Activated T-cell treated with anti-CD3 and anti-CD28 coated beads, Interleukin-2, amount 50 U/mL, for 1 hour (primary cell): ENCODE results near the gene ITPKB.
"Not testable (repeated sequence)": the region's sequence is repeated elsewhere in the genome, so short reads cannot be mapped to it uniquely, and the experiment has no call there.

ENCODE experiments used
- DNase-seq: peaks from one replicate; pipeline ENCODE4 v3.0.0-alpha.2; 2020

ITPKB gene

DNA sequence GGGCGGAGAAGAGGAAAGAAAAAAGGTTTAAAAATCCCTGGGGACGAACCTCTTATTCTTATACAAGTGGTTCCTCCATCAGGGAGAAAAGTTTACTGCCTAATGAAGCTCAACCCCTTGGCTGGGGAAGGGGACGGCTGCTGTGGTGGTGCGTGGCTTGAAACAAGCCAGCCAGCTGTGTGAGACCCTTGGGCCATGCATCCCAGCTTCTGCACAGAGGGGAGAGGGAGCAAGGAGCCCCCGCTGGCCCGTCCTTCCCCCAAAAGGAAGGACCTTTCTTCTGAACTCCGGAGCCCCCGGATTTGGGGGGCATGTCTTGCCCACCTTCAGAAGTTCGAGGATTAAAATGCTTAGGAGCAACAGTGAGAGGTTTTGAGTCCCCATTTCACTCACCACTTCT lies 123.2 kb downstream of the ITPKB start:
- no peak for DNase-seq

DNA sequence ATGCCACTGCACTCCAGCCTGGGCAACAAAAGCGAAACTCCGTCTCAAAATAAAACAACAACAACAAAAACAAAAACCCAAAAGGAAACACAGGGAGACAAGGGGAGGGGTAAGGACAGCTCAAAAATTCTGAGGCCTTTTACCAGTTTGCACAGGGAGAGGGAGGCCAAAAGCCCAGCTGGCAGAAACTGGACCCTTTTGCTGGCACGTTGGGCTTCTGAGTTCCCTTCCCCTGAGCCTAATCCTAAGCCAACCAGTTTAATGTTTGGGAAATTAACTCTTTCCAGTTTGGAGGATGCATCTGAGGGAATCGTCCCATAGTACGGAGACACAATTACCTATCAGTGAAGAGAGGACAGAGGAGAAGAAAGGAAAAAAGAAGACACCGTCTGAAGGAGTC lies 127.1 kb downstream of the ITPKB start:
- DNase-seq: not testable (repeated sequence)

DNA sequence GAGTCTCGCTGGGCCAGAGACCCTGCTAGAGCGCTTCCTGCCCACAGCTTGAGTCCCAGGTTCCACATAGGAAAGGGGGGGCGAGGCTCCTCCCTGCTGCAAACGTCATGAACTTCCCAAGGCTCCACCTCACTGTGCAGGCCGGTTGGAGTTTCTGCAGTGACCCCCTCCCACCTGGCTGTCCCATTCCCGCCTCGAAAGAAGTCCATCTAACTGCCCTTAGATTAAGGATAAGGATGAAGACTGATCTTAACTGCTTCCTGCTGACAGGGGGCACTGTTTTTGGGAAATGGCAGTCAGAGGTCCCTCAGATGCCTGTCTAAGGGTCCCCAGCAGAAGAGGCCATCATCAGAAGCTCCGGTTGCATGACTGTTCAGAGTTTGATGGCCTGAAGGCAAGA lies 127.8 kb downstream of the ITPKB start:
- no peak for DNase-seq

DNA sequence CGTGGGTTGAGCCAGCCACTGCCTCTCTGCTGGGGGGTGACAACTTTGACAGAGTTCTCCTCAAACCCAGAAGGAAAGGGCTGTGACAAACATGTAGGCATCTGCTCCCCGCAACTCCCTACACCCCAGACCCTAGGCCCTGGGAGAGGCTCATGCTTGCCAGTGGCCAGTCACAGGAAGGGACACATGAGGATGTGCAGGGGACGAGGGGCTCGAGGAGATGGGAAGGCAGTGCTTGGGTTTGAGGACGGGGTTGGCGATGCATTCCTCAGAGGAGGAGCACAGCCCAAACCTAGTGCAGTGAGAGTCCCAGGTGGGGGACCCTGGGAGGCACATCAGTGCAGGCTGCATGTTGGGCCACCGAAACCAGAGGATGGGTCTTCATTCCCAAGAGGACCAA lies 128.4 kb downstream of the ITPKB start:
- no peak for DNase-seq

DNA sequence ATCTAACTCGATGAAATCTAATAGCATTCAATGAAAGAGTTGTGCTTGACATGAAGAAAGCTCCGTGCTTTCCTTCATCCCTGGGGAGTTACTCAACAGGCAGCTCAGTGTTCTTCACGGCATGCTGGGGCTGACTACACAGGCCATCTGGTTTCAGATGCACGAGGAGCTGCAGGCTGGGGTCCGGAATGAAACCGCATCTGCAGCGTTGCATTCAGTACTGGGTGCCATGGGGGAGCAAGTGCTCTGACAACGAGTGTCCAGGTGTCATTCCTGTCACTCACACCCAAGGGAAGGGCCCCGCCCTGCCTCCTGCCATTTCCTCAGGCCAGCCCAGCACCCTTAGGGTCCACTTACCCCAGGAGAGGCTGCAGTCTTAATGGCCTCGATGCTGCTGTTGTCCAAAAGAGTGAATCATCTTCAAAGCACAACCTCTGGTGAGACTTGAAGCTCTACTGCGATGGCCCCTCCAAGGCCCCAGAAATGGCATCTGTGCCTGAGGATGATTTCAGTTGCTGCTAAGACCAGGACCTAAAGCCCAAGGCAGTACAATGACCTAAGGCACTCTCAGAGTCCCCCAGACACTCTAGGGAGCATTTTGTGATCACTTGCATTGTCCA lies 129.1 kb downstream of the ITPKB start:
- no peak for DNase-seq

DNA sequence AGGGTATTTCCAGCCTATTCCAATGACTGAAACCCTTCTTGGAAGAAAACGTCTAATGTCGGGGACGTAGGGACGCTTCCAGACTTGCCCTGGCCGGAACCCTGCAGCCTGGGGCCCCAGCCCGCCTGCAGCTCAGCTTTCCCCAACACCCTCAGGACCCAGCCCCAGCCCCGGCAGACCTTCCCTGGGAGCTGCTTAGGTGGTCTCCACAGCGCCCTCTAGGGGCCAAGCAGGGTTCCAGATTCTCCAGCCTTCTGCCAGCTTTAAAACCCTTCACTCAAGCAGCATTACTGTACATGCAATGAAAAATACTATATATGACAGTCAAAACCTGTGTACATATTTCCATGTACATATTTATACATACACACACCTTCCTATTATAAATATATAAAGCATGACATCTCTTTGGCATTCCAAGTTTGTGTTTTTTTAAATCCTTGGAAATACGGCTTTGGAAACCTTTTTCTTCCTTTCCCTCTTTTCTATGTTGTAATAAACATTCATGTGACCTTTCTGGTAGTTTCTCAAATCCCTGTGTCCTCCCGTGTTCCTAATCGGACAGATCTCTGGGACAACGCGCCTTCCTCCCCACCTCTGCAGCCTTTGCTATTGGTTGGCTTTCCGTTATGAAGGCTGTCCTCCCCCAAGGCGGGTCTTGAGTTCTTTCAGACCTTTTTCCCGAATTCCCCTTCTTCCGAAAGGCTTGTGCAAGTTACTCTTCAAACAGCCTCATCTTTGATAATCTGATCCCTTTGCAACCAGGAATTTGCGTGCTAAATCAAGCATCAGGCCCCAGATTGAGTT lies 130.2 kb downstream of the ITPKB start:
- peak; percentile 70 for DNase-seq

DNA sequence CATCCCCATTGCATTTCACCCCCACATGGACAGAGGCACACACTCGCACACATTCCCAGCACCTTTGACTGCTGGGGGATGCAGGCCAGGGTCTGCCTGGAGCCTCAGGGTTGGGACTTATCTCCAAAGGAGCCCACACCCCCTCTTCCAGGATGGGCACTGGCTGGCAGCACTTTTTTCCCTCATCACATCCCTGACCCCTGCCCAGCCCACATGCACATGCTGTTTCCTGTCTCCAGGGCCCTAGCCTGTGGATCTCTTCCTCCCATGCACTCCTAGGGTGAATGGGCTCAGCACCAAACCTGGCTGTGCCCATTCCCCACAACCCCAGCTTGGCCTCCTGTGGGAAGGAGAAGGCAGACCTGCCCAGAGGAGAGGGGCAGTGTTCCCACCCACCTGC lies 131.3 kb downstream of the ITPKB start:
- DNase-seq: no peak

DNA sequence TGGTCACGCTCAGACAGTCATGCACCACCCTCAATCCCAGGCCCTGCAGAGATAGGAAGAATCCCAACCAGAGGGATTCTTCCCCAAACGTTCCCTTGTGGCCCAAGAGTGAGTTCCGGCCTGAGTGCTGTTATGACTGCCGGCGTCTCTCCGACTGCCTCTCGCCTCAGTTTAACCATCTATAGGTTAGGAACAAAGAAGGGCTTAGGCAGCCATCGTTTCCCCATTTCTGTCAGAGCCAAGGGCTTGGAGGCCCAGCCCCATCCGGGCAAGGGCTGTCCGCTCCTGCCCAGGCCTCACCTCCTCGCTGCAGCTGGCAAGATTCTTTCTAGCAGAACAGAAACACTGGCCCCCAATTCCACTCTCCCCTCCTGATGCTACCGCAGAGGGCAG lies 131.8 kb downstream of the ITPKB start:
- DNase-seq: no peak

DNA sequence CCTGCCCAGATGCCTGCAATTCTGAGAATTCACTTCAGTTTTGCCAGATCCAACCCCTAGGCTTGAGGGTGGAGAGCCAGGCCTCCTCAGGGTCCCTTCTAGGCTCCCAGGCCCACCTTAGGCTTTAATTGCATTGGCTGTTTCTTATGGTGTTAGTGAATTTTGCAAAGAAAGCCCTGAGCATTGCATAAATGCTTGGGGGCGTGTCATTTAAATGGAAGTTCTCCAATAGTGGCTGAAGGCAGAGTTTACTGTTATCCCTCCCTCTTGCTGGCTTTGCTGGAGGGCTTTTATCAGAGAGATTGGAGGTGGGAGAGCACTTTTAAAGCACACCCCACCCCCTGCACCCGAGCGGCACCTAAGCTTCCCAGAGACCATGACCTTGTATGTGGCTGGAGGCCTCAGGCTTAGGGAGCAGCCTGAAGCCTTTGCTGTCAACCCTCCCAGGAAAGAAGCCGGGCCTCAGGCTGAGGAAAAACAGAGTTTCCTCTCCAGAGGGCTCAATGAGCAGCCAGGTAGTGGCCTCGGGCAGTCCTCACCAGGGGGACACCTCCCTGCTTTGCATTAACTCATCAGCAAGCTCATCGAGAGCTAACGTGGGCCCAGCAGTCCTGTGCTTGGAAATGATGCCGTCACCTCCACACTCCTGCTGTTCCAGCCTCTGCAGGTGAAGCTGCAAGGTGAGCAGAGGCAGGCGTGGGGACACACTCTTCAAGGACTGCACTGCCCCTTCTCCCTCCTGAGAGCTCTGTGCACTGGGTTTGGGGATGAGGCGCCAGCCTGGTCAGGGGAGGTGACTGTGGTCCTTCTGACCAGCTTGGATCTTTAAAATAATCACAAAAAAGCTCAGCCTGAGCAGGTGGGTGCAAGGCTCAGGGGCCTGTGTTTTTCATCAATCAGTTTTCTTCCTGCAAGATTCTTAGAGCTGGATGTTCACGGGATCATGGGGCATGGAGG lies 132.5 kb downstream of the ITPKB start:
- DNase-seq: no peak

DNA sequence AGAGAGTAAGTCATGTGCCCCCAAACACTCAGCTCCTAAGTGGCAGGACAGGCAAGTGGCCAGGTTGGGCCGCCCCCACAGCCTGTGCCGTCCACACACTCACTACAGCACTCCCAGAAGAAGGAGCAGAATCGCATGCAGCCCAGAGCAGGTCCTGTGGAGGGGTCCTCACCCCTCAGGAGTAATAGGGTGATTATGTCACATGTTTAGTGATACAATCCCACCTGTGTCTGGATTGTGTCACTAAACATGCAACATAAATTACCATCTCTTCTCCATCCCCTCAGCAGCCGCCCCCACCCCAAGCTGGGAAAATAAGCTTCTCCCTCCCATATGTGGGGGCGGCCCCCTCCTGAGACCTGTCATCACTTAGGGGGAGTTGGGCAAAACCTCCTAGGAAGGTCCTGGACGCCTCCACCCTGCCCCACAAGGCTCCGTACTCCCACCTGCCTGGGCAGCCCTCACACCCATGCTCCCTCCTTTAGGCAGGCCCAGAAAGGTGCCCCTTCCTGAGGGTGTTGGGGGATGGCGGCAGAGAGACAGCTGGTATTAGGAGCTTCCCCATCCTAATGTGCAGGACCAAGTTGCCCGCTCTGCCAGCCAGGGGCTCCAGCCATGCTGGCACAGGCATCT lies 133.6 kb downstream of the ITPKB start:
- DNase-seq: no peak

DNA sequence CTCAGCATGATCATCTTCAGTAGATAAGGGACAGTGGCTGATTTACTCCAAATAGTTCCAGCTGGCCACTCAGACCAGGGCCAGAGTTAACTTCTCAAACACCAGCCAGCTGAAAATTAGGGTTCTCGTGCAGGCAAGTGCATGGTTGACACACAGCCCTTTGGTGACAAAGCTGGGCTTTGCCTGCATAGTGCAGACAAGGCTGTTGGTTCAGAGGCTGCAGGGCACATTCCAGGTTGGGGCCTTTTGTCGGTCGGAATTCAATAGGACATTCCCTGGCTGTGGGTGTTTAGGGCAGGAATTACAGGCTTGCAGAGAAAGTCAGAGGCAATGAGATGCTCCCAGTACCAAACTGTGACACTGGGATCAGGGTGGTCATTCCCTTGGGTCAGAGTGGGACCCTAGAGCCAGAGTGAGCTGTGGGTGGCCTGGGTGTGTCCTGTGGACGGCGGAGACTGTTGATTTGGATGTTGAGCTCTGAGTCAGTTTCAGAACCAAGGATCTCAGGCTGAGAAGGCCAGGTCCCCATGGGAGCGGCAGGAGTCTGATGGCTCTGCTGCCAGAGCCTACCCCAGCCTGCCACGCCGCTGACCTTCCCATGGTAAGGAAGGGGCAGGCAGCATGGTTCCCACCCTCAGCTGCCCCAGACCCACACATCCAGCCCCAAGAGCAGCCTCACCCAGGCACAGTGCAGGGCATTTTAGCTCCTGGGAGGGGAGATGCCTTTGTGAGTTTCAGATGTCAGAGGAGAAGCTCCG lies 134.3 kb downstream of the ITPKB start:
- no peak for DNase-seq

DNA sequence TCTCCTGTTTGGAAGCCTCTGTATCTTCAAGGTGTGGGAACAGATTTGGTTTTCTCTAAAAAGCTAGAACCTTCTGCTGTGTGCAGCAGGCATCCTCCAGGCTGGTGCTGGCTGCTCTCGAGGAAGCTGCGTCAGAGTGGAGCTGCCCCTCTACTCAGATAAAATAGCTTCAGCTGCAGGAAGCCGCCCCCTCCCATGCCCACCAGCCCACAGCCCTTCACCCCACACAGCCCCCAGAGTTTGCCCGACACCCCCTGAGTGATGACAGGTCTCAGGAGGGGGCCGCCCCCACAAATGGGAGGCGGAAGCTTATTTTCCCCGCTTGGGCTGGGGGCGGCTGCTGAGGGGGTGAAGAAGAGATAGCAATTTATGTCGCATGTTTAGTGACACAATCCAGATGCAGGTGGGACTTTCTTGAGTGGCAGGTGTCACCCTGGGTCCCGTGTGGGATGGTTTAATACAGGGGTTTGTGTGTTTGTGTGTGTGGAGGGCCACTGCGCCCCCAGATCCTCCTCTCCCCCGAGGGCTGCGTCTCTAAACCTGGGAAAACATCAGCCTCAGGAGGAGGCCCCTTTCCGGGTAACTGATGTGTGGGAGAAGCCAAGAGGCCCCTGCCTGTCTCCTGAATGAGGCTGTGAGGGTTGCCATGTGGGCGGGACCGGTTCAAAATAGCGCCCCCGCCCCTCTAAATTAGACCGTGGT lies 135.1 kb downstream of the ITPKB start:
- no peak for DNase-seq

DNA sequence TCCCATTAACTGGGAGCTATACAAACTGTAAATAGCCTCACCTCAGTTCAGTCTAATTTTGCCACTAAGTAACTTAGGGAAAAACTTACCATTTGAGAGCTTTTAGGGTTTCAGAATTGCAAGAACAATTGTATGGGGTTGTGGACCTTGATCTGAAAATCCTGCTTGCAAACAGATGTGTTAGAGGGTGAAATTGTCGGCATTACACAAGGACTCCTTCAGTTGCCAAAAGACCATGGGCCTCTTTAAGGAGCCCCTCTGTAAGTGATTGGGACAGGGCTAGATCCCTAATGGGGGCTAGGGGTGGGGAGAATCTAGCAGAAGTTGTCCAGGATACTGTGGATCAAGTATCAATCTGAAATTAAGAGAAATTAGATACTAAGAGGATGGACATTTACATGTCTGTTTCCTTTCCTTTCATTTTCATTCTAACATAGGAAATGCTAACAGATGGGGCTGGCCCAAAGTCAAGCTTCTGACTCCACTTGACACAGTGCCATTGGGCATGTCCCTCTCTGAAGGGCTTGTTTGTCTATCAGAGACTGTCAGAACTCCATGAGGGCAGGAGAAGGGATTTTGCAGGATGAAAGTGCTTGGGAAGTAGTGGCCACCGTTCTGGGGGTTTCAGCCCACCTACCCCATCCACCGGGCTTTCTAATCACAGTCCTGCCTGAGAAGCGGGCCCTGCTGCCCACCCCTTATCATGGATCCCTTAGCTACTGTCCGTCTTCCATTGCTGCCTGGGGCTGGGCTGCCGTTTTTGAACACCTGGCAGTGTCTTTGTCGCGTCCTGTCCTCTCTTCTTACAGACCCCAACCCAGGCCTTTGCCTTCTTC lies 135.8 kb downstream of the ITPKB start:
- DNase-seq: no peak

DNA sequence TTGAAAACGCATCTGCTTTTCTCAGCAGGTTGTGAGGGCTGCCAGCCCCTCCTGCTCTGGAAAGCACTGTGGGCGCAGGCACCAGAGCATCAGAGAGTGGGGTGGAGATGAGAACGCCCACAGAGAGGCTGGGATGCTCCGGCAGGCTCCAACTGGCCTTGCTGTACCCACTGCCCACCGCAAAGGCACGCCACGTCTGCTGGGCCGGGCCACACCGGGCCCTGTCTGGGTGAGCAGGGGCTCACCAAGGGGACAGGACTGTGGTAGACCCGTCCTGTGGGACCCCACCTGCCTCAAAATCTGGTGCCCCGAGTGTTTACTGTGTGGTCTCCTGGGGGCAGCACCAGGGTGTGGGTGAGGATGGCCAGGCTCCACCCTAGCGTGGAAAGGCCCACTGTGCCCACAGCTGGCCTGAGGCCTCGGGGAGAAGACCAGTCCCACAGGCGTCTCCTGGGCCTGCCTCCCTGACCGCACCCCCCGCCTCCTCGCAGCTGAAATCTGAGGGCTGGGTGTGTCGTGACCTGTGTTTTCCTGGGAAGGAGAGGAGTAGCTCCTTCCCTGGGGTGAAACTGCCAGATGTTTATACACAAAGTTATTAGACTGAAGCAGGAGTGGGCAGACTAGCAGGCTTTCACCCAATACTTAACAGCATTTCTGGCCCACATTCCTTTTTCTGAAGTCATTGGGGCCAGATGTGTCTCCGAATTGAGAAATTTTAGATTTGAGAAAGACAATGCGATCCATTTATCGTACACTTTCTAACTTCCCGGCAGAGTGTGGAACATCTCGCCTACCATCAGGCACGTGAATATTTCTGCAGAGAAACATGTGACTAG lies 136.7 kb downstream of the ITPKB start:
- DNase-seq: no peak

DNA sequence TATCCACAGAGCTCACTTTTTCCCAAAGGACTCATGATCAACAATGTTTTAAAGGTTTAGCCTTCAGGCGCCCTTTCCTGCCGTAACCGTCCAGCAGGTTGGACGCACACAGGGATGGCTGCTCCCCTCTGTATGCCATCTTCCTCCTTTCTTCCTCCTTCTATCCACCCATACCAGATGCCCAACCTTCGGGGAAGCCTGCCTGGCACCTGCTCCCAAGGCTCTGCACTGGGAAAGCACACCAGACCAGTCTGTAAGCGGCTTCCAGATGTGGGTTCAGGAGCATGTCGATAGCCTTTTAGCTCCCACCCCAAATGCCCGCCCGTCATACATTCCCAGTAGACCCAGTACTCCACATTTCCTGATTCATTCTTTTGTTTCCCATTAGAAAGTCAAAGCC lies 137.6 kb downstream of the ITPKB start:
- DNase-seq: no peak

DNA sequence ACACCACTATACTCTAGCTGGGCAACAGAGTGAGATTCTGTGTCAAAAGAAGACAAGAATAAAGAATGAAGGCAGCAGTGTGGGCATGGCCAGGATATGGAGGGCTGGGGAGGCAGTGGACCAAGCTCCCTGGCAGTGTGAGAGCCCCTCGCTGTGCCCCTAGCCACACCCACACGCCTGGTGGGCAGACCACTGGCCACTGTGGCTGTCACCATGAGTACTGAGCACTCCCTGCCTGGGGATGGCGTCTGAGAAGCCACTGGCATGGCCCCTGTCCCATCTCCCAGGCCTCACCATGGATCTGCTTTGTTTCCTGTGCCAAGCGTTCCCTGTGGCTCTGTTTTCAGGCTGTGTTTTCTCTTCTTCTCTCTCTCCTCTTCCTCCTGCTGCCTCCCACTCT lies 138.8 kb downstream of the ITPKB start:
- no peak for DNase-seq

DNA sequence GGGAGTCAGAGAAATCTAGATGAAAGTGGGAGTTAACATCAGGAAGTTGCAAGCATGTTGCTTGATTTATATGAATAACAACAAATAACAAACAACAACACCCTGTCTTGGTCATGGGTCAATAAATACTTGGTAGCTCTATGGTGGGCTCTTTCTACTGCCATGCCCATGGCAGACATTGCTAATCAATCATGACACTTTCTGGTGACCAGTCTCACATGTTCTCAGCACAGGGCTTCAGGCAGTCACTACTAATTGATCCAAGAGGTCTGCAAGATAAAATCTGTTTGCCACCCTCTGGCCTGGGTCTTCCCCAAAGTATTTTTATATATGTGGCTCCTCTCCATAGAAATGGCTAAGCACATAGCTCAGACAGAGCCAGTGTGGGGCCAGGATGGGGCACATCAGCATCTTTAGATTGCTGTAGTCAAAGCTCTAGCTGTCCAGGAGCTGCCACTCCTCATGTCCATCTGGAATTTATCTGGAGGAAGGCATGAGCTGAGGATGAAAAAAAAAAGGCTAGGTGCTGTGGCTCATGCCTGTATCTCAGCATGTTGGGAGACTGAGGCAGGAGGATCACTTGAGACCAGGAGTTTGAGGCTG lies 139.3 kb downstream of the ITPKB start:
- no peak for DNase-seq

DNA sequence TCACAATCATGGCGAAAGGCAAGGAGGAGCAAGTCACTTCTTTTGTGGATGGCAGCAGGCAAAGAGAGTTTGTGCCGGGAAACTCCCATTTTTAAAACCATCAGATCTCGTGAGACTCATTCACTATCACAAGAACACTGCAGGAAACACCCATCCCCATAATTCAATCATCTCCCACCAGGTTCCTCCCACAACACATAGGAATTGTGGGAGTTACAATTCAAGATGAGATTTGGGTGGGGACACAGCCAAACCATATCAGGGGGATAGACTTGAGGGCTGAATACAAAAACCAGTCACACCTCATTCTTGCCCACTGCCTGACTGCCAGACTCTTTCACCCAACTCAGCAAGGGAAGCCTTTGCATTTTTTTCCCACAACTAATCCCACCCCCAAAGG lies 140.1 kb downstream of the ITPKB start:
- DNase-seq: not testable (repeated sequence)

DNA sequence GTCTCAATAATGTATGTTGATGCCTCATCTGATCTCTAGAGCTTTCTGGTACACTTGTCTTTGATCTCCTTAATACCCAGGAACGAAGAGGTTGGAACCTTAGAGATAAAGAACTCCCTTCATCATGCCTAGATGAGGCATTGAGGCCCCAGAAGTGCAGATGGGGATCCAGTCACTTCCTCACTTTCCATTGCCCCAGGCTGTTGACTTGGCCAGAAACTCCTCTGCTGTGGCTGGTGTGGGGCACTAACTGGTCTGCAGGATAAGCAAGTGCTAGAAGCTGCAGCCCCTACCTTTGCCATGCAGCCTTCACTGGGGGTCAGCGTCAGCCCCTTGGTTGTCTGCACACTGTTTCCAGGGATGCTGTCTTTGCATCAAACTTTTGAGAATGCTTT lies 140.6 kb downstream of the ITPKB start:
- DNase-seq: no peak
